GM18861 (cell line): ENCODE data around the gene CEP70.

Source experiments
- ATAC-seq: cut with Tn5 transposase; IDR thresholded peaks from one replicate; pipeline ENCODE4 v1.9.1; 2021; ENCODE audit not compliant: unreplicated experiment

CEP70 gene

GRCh38 chr3:138472141-138472825, 121.8 kb downstream of the CEP70 start:
- no peak for ATAC-seq

- no peak for ATAC-seq
Measured at GRCh38 chr3:138471481-138471880, 122.6 kb downstream of the CEP70 start.

DNA sequence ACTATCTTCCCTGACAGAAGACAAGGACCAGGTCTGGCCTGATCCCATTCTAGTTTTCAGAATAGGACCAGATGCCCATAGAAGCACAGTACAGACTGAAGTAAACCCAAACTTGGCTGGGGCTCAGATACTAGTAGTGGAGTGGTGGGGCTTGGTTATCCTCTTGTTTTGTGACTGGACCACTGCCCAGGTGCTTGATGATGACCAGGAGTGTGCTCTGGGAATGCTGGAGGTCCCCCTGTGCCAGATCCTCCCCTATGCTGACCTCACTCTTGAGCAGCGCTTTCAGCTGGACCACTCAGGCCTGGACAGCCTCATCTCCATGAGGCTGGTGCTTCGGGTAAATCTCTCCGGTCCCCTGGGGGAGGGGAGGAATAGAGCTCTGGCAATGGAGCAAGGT, 123.4 kb downstream of the CEP70 start:
- ATAC-seq, result no peak

DNA sequence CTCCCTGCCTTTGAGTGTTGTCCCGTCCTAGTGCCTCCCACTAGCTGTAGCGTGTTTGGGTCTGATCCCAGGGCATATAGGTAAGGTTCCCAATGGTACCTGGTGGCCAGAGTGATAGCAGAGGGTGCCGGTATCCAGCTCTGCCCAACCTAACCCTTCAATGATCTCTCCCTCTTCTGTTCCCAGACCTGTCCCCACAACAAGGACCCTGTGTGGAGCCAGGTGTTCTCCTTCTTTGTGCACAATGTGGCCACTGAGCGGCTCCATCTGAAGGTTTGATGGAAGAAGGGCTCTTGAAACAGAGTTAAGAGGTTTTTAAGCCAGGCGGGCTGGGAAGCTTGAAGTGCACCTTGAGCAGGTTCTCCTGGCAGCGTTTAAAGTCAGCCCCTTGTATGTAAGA, 124.2 kb downstream of the CEP70 start:
- ATAC-seq, result no peak

DNA sequence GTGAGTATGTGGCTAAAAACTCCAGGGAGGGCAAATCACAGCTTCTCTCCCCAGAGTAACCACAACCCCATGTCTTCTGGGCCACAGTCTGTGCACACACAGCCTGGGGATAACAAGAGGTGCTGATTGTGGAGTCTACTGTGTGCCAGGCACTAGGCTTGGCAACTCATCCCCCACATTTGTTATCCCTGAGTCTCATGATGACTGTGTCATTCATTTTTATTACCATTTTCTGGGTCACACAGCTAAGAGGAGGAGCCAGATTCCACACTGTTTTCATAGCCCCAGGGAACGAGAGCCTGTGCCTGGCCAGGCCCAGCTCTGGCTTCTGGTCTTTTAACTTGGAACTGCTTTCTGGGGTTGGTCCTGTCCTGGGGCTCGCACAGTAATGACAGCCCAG, 125.2 kb downstream of the CEP70 start:
- ATAC-seq, result no peak

GRCh38 chr3:138468451-138468850, 125.6 kb downstream of the CEP70 start:
- no peak for ATAC-seq

GRCh38 chr3:138467931-138468330, 126.1 kb downstream of the CEP70 start:
- no peak for ATAC-seq

DNA sequence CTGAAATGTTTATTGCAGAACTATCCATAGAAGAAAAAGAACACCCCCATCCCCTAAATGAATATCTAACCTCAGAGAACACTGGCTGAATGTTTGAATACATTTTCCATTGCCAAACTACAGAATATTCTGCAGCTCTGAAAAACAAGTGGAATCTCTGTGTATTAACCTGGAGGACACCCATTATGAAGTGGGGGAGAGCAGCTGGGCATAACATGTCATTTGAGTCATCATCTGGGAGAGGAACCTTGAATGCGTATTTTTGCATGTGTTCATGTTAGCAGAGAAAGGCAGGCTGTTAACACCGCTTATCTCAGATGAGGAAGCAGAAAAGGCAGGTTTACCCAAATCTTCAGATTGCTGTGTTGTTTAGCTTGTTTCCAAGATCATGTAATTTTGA, 128.1 kb downstream of the CEP70 start:
- no peak for ATAC-seq

DNA sequence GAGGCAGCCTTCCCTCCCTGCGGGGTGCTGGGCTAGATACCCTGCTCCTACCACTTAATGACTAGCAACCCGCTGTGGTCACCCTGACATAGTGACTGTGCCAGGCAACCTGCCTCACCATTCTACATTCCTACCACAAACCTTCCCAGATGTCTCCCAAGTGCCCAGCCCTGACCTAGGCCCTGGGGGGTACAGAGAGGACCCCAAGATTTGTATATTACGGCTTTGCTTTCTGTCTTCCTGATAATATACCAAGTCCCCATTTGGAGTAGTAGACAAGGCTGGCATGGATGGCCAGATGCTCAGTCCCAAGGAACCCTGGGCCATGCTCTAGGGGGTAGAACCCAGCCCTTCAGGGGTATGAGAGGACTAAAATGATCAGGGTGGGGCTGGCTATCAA, 128.6 kb downstream of the CEP70 start:
- ATAC-seq, result no peak

DNA sequence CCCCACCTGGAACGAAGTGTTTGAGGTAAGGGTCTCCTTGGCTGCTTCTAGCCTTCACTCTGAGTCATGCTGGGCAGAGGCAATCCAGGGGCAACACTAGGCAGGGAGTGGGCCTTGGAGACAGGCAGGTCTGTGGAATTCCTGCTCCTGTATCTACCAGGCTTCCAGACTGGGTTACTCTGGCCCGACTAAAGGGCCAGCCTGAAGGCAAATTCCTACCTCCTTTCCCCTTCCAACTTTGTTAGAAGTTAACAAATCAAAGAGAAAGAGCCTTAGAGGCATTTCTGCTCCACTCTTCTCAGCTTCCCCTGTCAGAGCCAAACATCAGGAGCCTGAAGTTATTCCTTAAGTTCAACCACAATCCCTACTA, 129.6 kb downstream of the CEP70 start:
- no peak for ATAC-seq

DNA sequence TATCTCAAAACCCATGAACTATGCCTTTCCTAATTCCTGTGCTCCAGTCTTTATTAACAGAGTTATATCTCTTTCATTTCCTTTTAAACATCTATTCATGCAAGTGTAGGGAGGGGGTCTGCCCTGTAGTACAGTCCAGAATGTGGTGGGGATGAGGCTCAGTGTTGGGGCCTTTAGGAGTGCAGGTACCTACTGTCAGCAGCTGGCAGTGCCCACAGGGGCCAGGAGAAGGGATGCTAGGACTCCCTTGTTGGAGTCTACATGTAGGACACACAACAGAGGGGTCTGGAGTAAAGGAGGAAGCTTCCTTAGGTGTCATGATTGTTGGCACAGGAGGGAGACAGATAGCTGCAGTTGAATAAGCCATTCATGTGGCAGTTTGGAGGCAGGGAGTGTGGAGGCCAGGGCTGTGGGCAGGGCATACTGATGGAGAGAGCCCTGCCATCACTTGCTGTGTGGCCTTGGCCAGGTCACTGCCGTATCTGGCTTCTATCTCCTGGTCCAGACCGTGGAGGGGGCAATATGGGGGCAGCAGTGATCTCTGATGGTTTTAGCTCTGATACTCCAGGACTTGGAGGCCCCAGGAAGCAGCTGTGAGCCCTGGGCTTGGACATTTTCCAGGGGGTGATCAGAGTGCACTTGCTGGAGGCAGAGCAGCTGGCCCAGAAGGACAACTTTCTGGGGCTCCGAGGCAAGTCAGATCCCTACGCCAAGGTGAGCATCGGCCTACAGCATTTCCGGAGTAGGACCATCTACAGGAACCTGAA, 130.2 kb downstream of the CEP70 start:
- ATAC-seq, result no peak

DNA sequence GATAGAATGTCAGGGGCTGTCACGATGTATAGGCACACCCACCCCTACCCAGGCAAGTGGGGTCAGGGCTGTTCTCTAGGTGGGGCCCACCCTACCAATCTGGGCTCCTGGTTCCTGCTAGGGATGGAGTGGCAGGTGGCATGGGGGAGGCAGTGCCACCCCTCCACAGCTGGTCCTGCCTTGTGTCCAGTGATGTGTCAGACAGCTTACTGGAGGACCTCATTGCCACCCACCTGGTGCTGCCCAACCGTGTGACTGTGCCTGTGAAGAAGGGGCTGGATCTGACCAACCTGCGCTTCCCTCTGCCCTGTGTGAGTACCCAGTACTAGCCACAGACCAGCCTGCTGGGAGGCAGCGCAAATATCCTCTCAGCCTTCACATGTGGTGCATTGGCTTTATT, 132.2 kb downstream of the CEP70 start:
- no peak for ATAC-seq

- ATAC-seq, result no peak
Measured at GRCh38 chr3:138461246-138461645, 132.8 kb downstream of the CEP70 start.

- no peak for ATAC-seq
Measured at GRCh38 chr3:138460536-138461205, 133.4 kb downstream of the CEP70 start.

DNA sequence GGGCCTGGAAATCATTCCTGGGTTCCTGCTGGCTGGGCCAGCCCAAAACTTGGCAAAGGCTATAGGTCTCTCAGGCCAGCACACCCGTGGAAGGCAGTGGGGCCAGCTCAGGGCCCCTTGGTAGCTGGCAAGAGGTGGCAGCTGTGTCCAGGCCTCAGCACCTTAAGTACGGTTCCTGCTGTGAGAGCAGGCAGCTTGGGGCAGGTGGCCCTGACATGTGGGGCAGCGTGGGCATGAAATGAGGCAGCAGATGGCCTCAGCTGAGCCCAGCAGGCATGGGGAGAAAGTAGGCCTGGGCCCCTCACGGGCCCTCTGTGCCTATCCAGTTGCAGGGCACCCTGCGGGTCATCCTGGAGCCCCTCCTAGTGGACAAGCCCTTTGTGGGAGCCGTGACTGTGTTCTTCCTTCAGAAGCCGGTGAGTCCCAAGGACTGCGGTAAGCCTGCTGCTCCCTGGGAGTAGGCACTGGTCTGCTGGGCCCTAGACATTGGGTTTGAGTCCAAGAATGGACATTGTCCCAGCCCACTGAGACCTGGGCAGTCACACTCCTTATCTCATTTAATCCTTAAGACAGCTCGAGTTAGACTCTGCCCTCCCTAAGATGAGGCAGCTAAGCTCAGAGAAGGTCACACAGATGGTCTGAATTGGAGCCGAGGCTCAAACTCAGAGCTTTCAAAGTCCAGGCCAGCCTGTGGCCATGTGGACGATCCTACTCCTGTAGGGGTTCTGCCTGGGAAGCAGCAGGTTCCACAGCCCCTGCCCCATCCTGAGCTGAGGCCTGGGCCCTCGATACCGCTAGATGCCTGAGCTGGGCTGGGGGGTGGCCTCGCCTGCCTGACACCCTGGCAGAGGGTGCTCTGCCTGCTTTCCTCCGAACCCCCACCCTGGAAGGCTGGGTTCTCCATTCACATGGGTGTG, 134.2 kb downstream of the CEP70 start:
- ATAC-seq, result no peak

GRCh38 chr3:138458774-138459499, 135.1 kb downstream of the CEP70 start:
- no peak for ATAC-seq

DNA sequence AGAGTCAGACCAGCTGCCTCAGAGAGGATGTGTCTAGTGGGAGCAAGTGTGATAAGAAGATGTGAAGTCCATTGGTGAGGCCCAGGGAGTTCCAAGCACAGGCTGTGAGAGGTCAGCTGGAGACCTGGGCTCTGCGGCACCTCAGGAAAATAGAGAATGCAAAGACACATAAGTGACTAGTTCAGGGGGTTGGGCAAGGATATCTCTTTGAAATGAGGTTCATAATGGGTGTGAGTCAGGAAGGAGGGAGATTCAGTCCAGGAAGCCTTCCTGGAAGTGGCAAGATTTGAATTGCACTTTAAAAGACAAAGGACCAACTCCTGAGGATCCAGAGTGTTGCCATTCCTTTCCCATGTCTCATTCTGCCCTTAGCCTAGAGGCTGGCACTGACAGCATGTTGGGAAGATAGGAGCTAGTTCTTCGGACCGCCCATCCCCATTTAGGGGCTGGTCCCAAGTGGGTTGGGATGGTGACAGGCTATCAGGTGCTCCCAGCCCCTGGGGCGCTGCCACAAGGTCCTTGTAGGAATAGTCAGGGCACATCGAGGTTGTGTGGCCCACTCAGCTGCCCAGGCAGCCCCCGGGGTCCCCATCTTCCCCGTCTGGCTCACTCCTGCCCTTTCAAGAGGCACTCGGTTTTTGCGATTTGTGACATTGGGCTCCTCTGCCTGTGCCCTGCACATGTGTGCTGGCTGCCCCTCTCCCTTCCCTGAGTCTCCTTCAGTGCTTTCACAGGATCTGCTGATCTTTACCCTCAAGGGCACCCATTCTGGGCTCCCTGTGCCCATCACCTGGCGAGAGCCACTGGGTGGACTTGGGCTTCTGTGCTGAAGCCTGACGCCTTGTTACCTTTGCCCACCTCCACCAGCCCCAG, 136.0 kb downstream of the CEP70 start:
- ATAC-seq, result no peak

DNA sequence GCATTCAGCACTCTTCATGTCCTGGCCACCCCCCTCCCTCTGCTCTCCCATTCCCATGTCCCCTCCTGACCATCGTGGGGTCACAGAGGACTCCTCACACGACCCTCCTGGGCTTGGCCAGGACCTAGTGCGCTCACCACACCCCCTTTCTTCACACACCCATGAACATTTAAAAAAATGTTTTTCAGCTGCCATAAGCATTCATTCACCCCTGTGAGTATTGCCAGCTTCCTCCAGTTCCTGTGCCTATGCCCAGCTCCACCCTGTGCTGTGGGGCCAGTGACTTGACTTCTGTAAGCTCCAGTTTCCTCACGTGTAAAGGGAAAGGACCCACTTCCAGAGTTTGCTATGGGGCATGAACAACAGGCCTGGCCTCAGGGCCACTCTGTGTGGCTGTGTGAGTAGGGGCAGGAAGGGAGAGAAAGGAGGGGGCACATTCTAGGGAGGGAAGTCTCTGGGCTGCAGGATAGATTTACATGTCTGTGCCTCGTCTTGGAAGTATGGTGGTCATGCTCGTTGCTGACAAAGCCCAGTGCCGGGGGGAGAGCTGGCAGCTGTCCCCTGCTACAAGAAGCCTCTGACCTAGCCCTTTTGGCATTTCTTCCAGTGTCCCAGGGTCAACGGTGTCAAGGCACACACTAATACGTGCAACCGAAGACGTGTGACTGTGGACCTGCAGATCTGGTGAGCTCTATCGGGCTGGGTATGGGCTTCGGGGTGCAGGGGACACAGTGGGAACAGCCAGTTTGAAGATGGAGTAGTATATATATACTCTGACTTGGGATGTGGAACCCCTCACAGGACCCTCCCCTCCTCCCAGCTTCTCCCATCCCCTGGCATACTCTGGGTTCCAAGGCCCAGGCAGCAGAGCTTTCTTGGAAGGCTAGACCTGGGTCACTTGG, 136.8 kb downstream of the CEP70 start:
- ATAC-seq, result no peak
